ENCODE data around the gene GMDS. TPM values are rescaled to one million over a fixed set of nuclear protein-coding genes. Genes with fewer than 3 reads are reported as not detected.

Gene GMDS
- total and polyA plus RNA-seq, 2 experiments from 2014 or later = 30.1 to 36.5 TPM

- DNase-seq (ENCODE audit: low spot score) = peak; percentile 52
- H4K20me1 ChIP-seq (replicated peaks; ENCODE audit: insufficient read depth) = peaks cover 14% of the 10 kb centered on the region
- no peaks in the 10 kb centered on the region for H3K36me3 ChIP-seq (ENCODE audit: insufficient read depth)
Measured at GRCh38 chr6:1610497-1611321, 634.7 kb downstream of the GMDS start.

More at GRCh38 chr6:1610497-1611321, 634.7 kb downstream of the GMDS start:
- no peaks in the 10 kb centered on the region; the same call in 2 of the 3 replicates for H3K36me3 Mint-ChIP-seq (ENCODE audit: low read depth)
- Histone ChIP-seq H3K4me1 (ENCODE audit: insufficient read depth) (peaks cover 35% of the 10 kb centered on the region), H3K79me2 (replicated peaks; ENCODE audit: insufficient read depth) (no peaks in the 10 kb centered on the region), H3K4me3 (peak overlapping the region; percentile 45; the same call in 1 of the 2 replicates), H3K27ac (ENCODE audit: low read depth) (no peak overlapping the region), H2AFZ (no peak overlapping the region), H3K27me3 (ENCODE audit: insufficient read depth) (peaks cover 97% of the 10 kb centered on the region), H3K9me2 (ENCODE audit: insufficient read depth) (no peaks in the 10 kb centered on the region), H3K4me2 (peak overlapping the region; percentile 68), H3F3A (replicated peaks; ENCODE audit: low read depth) (peaks cover 14% of the 10 kb centered on the region; the same call in 1 of the 2 replicates)
- peaks cover 42% of the 10 kb centered on the region for H3K4me1 Mint-ChIP-seq
- no peak for ATAC-seq
- TF ChIP-seq POLR2AphosphoS5 (IDR thresholded peaks at IDR 0.05; ENCODE audit: low read depth) = no peak
- TF ChIP-seq NANOG (IDR thresholded peaks at IDR 0.05; ENCODE audit: borderline replicate concordance) = no peak
- peak; percentile 98 for TF ChIP-seq EZH2phosphoT487 (IDR thresholded peaks at IDR 0.05; ENCODE audit: unreplicated experiment)
- TF ChIP-seq REST (IDR thresholded peaks at IDR 0.05; ENCODE audit: unreplicated experiment) = no peak
- no peak for TF ChIP-seq CTCF (conservative IDR thresholded peaks at IDR 0.05; ENCODE audit: low read depth in 2 of 2)
- peak; percentile 97 for TF ChIP-seq EZH2 (IDR thresholded peaks at IDR 0.05; ENCODE audit: low read depth, unreplicated experiment)
- TF ChIP-seq CREB1 (CRISPR knock-in tag; IDR thresholded peaks at IDR 0.05; ENCODE audit: low read depth) = no peak
- TF ChIP-seq JUNB (IDR thresholded peaks at IDR 0.05; ENCODE audit: unreplicated experiment) = no peak
- no peak for TF ChIP-seq ZNF331 (CRISPR knock-in tag; IDR thresholded peaks at IDR 0.05; ENCODE audit: low read depth)
- H3K27ac Mint-ChIP-seq = no peak overlapping the region
- H3K27me3 Mint-ChIP-seq (ENCODE audit: insufficient read depth, low read depth, poor library complexity) = peaks cover 81% of the 10 kb centered on the region
- H3K4me3 Mint-ChIP-seq = peak overlapping the region; percentile 63
- peaks cover 6% of the 10 kb centered on the region; the same call in 2 of the 3 replicates for H3K9me3 Mint-ChIP-seq
